Lower leg skin (tissue), 3 donors: ENCODE results near the gene PMS1.

ENCODE experiments used
- POLR2A ChIP-seq, 2 donors: fragments of 450-650 bp; IDR thresholded peaks; one replicate each; pipeline ENCODE4 v1.6.1; 2016 to 2017; ENCODE audit warnings: antibody characterized with exemption in 2 of 2, mild to moderate bottlenecking in 1 of 2, moderate library complexity in 1 of 2
- TF ChIP-seq, protein P1 (sequence below), 3 donors: fragments of 450-650 bp; IDR thresholded peaks; one replicate each; pipeline ENCODE4 v1.5.1; 2016; ENCODE audit warnings: antibody characterized with exemption in 3 of 3, mild to moderate bottlenecking in 3 of 3, moderate library complexity in 2 of 3

DNA sequence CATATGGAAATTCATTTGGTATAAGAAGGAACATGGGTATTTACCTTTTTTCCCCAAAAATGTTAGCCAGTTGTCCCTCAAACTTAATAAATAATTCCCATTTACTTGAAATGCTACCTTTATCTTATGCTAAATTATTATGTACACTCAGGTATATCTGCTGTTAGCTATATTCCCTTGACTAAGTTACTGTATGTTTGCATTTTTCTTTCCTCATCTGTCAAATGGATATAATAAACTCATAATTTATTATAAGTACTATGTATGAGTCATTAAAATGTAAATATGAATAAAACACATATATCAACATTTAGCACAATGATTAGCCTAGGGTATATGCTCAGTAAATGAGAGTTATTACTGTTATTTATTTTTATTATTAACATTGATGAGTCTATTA is 117.4 kb downstream of the PMS1 start:
- TF ChIP-seq, protein P1, sequence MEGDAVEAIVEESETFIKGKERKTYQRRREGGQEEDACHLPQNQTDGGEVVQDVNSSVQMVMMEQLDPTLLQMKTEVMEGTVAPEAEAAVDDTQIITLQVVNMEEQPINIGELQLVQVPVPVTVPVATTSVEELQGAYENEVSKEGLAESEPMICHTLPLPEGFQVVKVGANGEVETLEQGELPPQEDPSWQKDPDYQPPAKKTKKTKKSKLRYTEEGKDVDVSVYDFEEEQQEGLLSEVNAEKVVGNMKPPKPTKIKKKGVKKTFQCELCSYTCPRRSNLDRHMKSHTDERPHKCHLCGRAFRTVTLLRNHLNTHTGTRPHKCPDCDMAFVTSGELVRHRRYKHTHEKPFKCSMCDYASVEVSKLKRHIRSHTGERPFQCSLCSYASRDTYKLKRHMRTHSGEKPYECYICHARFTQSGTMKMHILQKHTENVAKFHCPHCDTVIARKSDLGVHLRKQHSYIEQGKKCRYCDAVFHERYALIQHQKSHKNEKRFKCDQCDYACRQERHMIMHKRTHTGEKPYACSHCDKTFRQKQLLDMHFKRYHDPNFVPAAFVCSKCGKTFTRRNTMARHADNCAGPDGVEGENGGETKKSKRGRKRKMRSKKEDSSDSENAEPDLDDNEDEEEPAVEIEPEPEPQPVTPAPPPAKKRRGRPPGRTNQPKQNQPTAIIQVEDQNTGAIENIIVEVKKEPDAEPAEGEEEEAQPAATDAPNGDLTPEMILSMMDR (IDR thresholded peaks at IDR 0.05), result no peak
- TF ChIP-seq POLR2A (IDR thresholded peaks at IDR 0.05), result no peak
